Esophagus muscularis mucosa (tissue), 4 donors: ENCODE data around the gene AMDHD1. TPM values are rescaled to one million over a fixed set of nuclear protein-coding genes. Genes with fewer than 3 reads are reported as not detected.

Experiments
- DNase-seq: peaks from one replicate; pipeline ENCODE4 v3.0.0-alpha.2; 2017; ENCODE audit errors: extremely low spot score
- H3K27ac ChIP-seq, 4 donors: fragments of 200-600 bp; sonication (generic); replicated peaks in 1 of 4; 1 replicate in 3 of 4; 2 replicates in 1 of 4; pipeline ENCODE4 v1.5.1; 2016 to 2019; ENCODE audit warnings: mild to moderate bottlenecking in 1 of 4
- H3K27me3 ChIP-seq, 4 donors: fragments of 200-600 bp; sonication (generic); one replicate each; pipeline versions ENCODE4 v1.5.1 to v1.6.0; 2016 to 2019
- H3K36me3 ChIP-seq, 4 donors: fragments of 200-600 bp; sonication (generic); one replicate each; pipeline ENCODE4 v1.5.1; 2016 to 2019
- H3K4me1 ChIP-seq, 4 donors: fragments of 200-600 bp; sonication (generic); one replicate each; pipeline ENCODE4 v1.5.1; 2016 to 2019
- H3K4me3 ChIP-seq, 4 donors: fragments of 200-600 bp; sonication (generic); 1 replicate in 2 of 4; 2 replicates in 2 of 4; pipeline ENCODE4 v1.5.1; 2016 to 2019; ENCODE audit warnings: mild to moderate bottlenecking in 4 of 4, moderate library complexity in 1 of 4
- H3K9me3 ChIP-seq, 4 donors: fragments of 200-600 bp; sonication (generic); 1 replicate in 3 of 4; 2 replicates in 1 of 4; pipeline ENCODE4 v1.5.1; 2016 to 2019
- CTCF ChIP-seq, 3 experiments: fragments of 200-600 bp in 2 of 3; fragments of 450-650 bp in 1 of 3; sonication (generic) in 2 of 3; IDR thresholded peaks; one replicate each; pipeline ENCODE4 v1.5.1; 2017 to 2019; ENCODE audit warnings: antibody characterized with exemption in 3 of 3, mild to moderate bottlenecking in 2 of 3, moderate library complexity in 1 of 3
- EP300 ChIP-seq: sonication (generic); formaldehyde crosslinking; IDR thresholded peaks from one replicate; pipeline ENCODE4 v1.6.1; 2017; ENCODE audit warnings: antibody characterized with exemption
- POLR2A ChIP-seq: fragments of 450-650 bp; IDR thresholded peaks from one replicate; pipeline ENCODE4 v1.6.1; 2017; ENCODE audit warnings: antibody characterized with exemption, moderate library complexity, mild to moderate bottlenecking, low read depth
- POLR2AphosphoS5 ChIP-seq, 2 donors: sonication (generic); formaldehyde crosslinking; IDR thresholded peaks; one replicate each; pipeline ENCODE4 v1.6.1; 2017; ENCODE audit warnings: antibody characterized with exemption in 2 of 2
- WGBS: methylation state at CpG from one replicate; pipeline ENCODE4 v1.1.5; 2018; 5-methylcytosine and 5-hydroxymethylcytosine counted together
- intact Hi-C: fragments of 100-400 bp; cut with DNase I; formaldehyde crosslinking; loops from one replicate; pipeline ENCODE4 v1.15.1; 2023
- total RNA-seq, 4 donors: library from RNA; depleted of rRNA; stranded (reverse); fragments of >200 nt; gene quantifications; one replicate each; pipeline versions ENCODE4 v1.1.0 to v1.2.1, GENCODE V29; 2016

AMDHD1 gene
- total RNA-seq, 4 donors from 2014 or later: 0.17 to 0.66 (median 0.52) TPM; not detected in 1

GRCh38 chr12:95949477-95950206 is 6.5 kb downstream of the AMDHD1 start:
- Histone ChIP-seq H3K4me3 (no peak overlapping the region), H3K27ac (no peak overlapping the region), H3K36me3 (no peaks in the 10 kb centered on the region), H3K9me3 (no peaks in the 10 kb centered on the region), H3K27me3 (no peaks in the 10 kb centered on the region), H3K4me1 (no peaks in the 10 kb centered on the region)
- 69% methylated on average over 4 of the region's 4 CpGs for WGBS
- TF ChIP-seq CTCF (IDR thresholded peaks at IDR 0.05) (no peak), POLR2AphosphoS5 (IDR thresholded peaks at IDR 0.05) (no peak), POLR2A (no peak), EP300 (no peak)
- intact Hi-C loops: no loop called here
- no peak for DNase-seq

- no peaks in the 10 kb centered on the region for H3K36me3 ChIP-seq
- no peak overlapping the region for H3K27ac ChIP-seq
- TF ChIP-seq POLR2A (no peak), EP300 (no peak), POLR2AphosphoS5 (IDR thresholded peaks at IDR 0.05) (no peak), CTCF (IDR thresholded peaks at IDR 0.05) (no peak)
- no peaks in the 10 kb centered on the region for H3K9me3 ChIP-seq
- no peaks in the 10 kb centered on the region for H3K4me1 ChIP-seq
- H3K4me3 ChIP-seq: no peak overlapping the region
- intact Hi-C loops: no loop called here
- DNase-seq: no peak
- H3K27me3 ChIP-seq: no peaks in the 10 kb centered on the region
These were observed 8.4 kb downstream of the AMDHD1 start for GRCh38 chr12:95951515-95951914.

- Histone ChIP-seq H3K27ac (no peak overlapping the region), H3K4me3 (no peak overlapping the region), H3K4me1 (no peaks in the 10 kb centered on the region), H3K9me3 (no peaks in the 10 kb centered on the region), H3K36me3 (no peaks in the 10 kb centered on the region), H3K27me3 (no peaks in the 10 kb centered on the region)
- intact Hi-C loops: no loop called here
- 29% methylated on average over 1 of the region's 1 CpG for WGBS
- DNase-seq: no peak
- TF ChIP-seq CTCF (IDR thresholded peaks at IDR 0.05) (no peak), POLR2AphosphoS5 (IDR thresholded peaks at IDR 0.05) (no peak), EP300 (no peak), POLR2A (no peak)
These were observed 9.9 kb downstream of the AMDHD1 start for GRCh38 chr12:95953000-95953399.

GRCh38 chr12:95955549-95956159 is 12.5 kb downstream of the AMDHD1 start:
- no peak overlapping the region for H3K27ac ChIP-seq
- WGBS: 86% methylated on average over 7 of the region's 7 CpGs
- H3K36me3 ChIP-seq: no peaks in the 10 kb centered on the region
- TF ChIP-seq POLR2AphosphoS5 (IDR thresholded peaks at IDR 0.05): no peak
- TF ChIP-seq POLR2A: no peak
- TF ChIP-seq CTCF (IDR thresholded peaks at IDR 0.05): no peak
- no peak for TF ChIP-seq EP300
- H3K4me1 ChIP-seq: no peaks in the 10 kb centered on the region
- no peaks in the 10 kb centered on the region for H3K9me3 ChIP-seq
- DNase-seq: no peak
- intact Hi-C loops: no loop called here
- H3K4me3 ChIP-seq: no peak overlapping the region
- no peaks in the 10 kb centered on the region for H3K27me3 ChIP-seq
